ENCODE data around the gene CPVL. TPM values are rescaled to one million over a fixed set of nuclear protein-coding genes. Genes with fewer than 3 reads are reported as not detected.

The CPVL gene
- total RNA-seq, 1 experiment from 2014 or later, result 26.9 TPM

- Histone ChIP-seq H3K9me3 (ENCODE audit: control insufficient read depth, low read depth, low read length) (no peaks in the 10 kb centered on the region), H3K79me2 (ENCODE audit: insufficient read depth, low read length) (no peaks in the 10 kb centered on the region), H3K79me1 (ENCODE audit: insufficient read depth, low read depth, low read length, poor library complexity, severe bottlenecking) (no peaks in the 10 kb centered on the region), H4K5ac (ENCODE audit: insufficient read length, low read depth, low read length) (no peak overlapping the region), H2BK12ac (ENCODE audit: insufficient read length, low read depth, low read length) (no peak overlapping the region), H3K23ac (ENCODE audit: insufficient read length, low read depth, low read length) (no peak overlapping the region), H3K4me2 (ENCODE audit: insufficient read depth, insufficient read length, low read length) (peak overlapping the region; percentile 86), H3K23me2 (ENCODE audit: insufficient read length, low read depth, low read length, poor library complexity, severe bottlenecking) (peaks cover 18% of the 10 kb centered on the region), H2AFZ (ENCODE audit: low read length) (no peak overlapping the region), H2BK15ac (ENCODE audit: low read depth, low read length) (no peak overlapping the region), H3K18ac (ENCODE audit: insufficient read length, low read depth, low read length) (no peak overlapping the region), H3K14ac (ENCODE audit: insufficient read depth, low read length) (no peak overlapping the region; the same call in 1 of the 2 replicates), H2BK20ac (ENCODE audit: low read depth, low read length, poor library complexity, severe bottlenecking) (no peak overlapping the region), H2BK120ac (ENCODE audit: low read depth, low read length, poor library complexity, severe bottlenecking) (no peak overlapping the region), H4K20me1 (ENCODE audit: control insufficient read depth, insufficient read depth, insufficient read length) (no peaks in the 10 kb centered on the region), H3K27ac (ENCODE audit: insufficient read length, low read depth, low read length) (no peak overlapping the region), H2BK5ac (ENCODE audit: insufficient read length, low read length) (no peak overlapping the region), H3K9ac (ENCODE audit: extremely low read depth, insufficient read length, low read length) (no peak overlapping the region), H4K91ac (ENCODE audit: insufficient read length, low read depth, low read length) (no peak overlapping the region), H3K4ac (ENCODE audit: low read depth, low read length) (no peak overlapping the region), H3K27me3 (ENCODE audit: insufficient read depth, low read length) (peaks cover 29% of the 10 kb centered on the region; the same call in 1 of the 2 replicates), H3T11ph (ENCODE audit: low read length) (no peak overlapping the region), H4K8ac (replicated peaks; ENCODE audit: insufficient read length, low read depth, low read length) (no peak overlapping the region), H3K56ac (ENCODE audit: insufficient read length, low read depth, low read length) (no peak overlapping the region), H3K4me1 (ENCODE audit: insufficient read depth, low read length) (peaks cover 6% of the 10 kb centered on the region), H2AK5ac (ENCODE audit: insufficient read length, low read length) (no peak overlapping the region)
- H3K27me3 Mint-ChIP-seq (ENCODE audit: low read depth), result peaks cover 83% of the 10 kb centered on the region
- H3K4me1 Mint-ChIP-seq, result peaks cover 38 to 50% of the 10 kb centered on the region in 2 experiments
- TF ChIP-seq CTCF (conservative IDR thresholded peaks at IDR 0.05), result no peak
- WGBS (ENCODE audit: extremely low coverage, insufficient read length, low lambda C conversion rate), result no CpG with 5 or more reads among the region's 40 CpGs
- H3K36me3 Mint-ChIP-seq (ENCODE audit: insufficient read depth in 1 of 3, low read depth in 3 of 3), result no peaks in the 10 kb centered on the region
- peak overlapping the region; percentile 71 to 86 for H3K4me3 Mint-ChIP-seq
- peak; percentile 43 for DNase-seq
- H3K9me3 Mint-ChIP-seq, result no peaks in the 10 kb centered on the region
- H3K27ac Mint-ChIP-seq, result no peak overlapping the region
These were observed 47.9 kb upstream of the CPVL start for GRCh38 chr7:29194206-29194593.

Measured in H9 (cell line).